Frontal cortex (tissue), 4 donors: Measurements from ENCODE around the gene CARMIL1. TPM values are rescaled to one million over a fixed set of nuclear protein-coding genes. Genes with fewer than 3 reads are reported as not detected.
"Not testable (repeated sequence)": the region's sequence is repeated elsewhere in the genome, so short reads cannot be mapped to it uniquely, and the experiment has no call there.

Source experiments
- DNase-seq, 2 donors: peaks; one replicate each; pipeline ENCODE4 v3.0.0; 2012; ENCODE audit warnings: low spot score in 2 of 2
- FAIRE-seq: peaks from 2 replicates; lab custom pipeline; 2012; peaks lifted over from hg19 to GRCh38; lab: Jason Lieb, UNC
- total RNA-seq: library from RNA; depleted of rRNA; stranded (reverse); fragments of >200 nt; gene quantifications from one replicate; pipeline ENCODE4 v1.2.3, GENCODE V29; 2014
- donor health status: control.
- donor health status: control.
- donor health status: control.

The CARMIL1 gene
- total RNA-seq, 1 donor from 2014 or later = 32.6 TPM

- FAIRE-seq (no peak), DNase-seq (no peak)
Observed at GRCh38 chr6:25354078-25354932, 75.1 kb downstream of the CARMIL1 start.

GRCh38 chr6:25359191-25359861 lies 80.2 kb downstream of the CARMIL1 start:
- no peak for FAIRE-seq

GRCh38 chr6:25359891-25360290 lies 80.7 kb downstream of the CARMIL1 start:
- FAIRE-seq (no peak), DNase-seq (no peak)

More at GRCh38 chr6:25359191-25359861, 80.2 kb downstream of the CARMIL1 start:
- DNase-seq = no peak

GRCh38 chr6:25360621-25361020 lies 81.4 kb downstream of the CARMIL1 start:
- FAIRE-seq (no peak), DNase-seq (no peak)

- FAIRE-seq (no peak), DNase-seq (no peak)
Observed at GRCh38 chr6:25363427-25363826, 84.3 kb downstream of the CARMIL1 start.

GRCh38 chr6:25365154-25365553 lies 86.0 kb downstream of the CARMIL1 start:
- no peak for FAIRE-seq
- no peak for DNase-seq

GRCh38 chr6:25366903-25367545 lies 87.8 kb downstream of the CARMIL1 start:
- DNase-seq (no peak), FAIRE-seq (no peak)

GRCh38 chr6:25369036-25369432 lies 89.9 kb downstream of the CARMIL1 start:
- FAIRE-seq (no peak), DNase-seq (no peak)

GRCh38 chr6:25369433-25370177 lies 90.4 kb downstream of the CARMIL1 start:
- DNase-seq (no peak), FAIRE-seq (no peak)

- DNase-seq (no peak), FAIRE-seq (no peak)
Observed at GRCh38 chr6:25370178-25371036, 91.2 kb downstream of the CARMIL1 start.

- no peak for DNase-seq
- FAIRE-seq = no peak
Observed at GRCh38 chr6:25371037-25371347, 91.8 kb downstream of the CARMIL1 start.

- no peak for DNase-seq
- no peak for FAIRE-seq
Observed at GRCh38 chr6:25375125-25375524, 96.0 kb downstream of the CARMIL1 start.

- FAIRE-seq (no peak), DNase-seq (no peak)
Observed at GRCh38 chr6:25377664-25378063, 98.5 kb downstream of the CARMIL1 start.

- no peak for DNase-seq
- no peak for FAIRE-seq
Observed at GRCh38 chr6:25381077-25381476, 101.9 kb downstream of the CARMIL1 start.

GRCh38 chr6:25382476-25382875 lies 103.3 kb downstream of the CARMIL1 start:
- FAIRE-seq, DNase-seq: not testable (repeated sequence)

- DNase-seq (no peak), FAIRE-seq (no peak)
Observed at GRCh38 chr6:25384234-25384633, 105.1 kb downstream of the CARMIL1 start.

- FAIRE-seq (no peak), DNase-seq (no peak)
Observed at GRCh38 chr6:25384967-25385366, 105.8 kb downstream of the CARMIL1 start.

- FAIRE-seq (no peak), DNase-seq (no peak)
Observed at GRCh38 chr6:25387483-25387882, 108.3 kb downstream of the CARMIL1 start.

GRCh38 chr6:25387911-25388310 lies 108.7 kb downstream of the CARMIL1 start:
- no peak for FAIRE-seq
- no peak for DNase-seq
